Thyroid gland (tissue), 4 donors: Measurements from ENCODE around the gene PTPRT.

Experiments
- CTCF ChIP-seq, 6 experiments: fragments of 200-600 bp in 3 of 6; fragments of 450-650 bp in 3 of 6; sonication (generic) in 3 of 6; IDR thresholded peaks; one replicate each; pipeline ENCODE4 v1.5.1; 2016 to 2019; ENCODE audit warnings: antibody characterized with exemption in 6 of 6, mild to moderate bottlenecking in 2 of 6, inconsistent platforms in 1 of 6, moderate library complexity in 1 of 6
- POLR2A ChIP-seq, 2 donors: fragments of 450-650 bp; IDR thresholded peaks; one replicate each; pipeline ENCODE4 v1.6.1; 2017; ENCODE audit warnings: antibody characterized with exemption in 2 of 2, mild to moderate bottlenecking in 2 of 2, moderate library complexity in 1 of 2

GRCh38 chr20:43190332-43190953, 737 bp upstream of the PTPRT start:
- no peak for TF ChIP-seq CTCF (IDR thresholded peaks at IDR 0.05)
- no peak for TF ChIP-seq POLR2A (IDR thresholded peaks at IDR 0.05)
